ENCODE data around the gene DOCK10. TPM values are rescaled to one million over a fixed set of nuclear protein-coding genes. Genes with fewer than 3 reads are reported as not detected.

The DOCK10 gene
- total RNA-seq, 1 donor from 2014 or later: 3.6 TPM

- Mint-ChIP-seq H3K9me3 (ENCODE audit: low read depth) (no peaks in the 10 kb centered on the region), H3K4me1 (ENCODE audit: low read depth) (peaks cover 1% of the 10 kb centered on the region), H3K27me3 (peaks cover 12% of the 10 kb centered on the region), H3K36me3 (ENCODE audit: insufficient read depth) (no peaks in the 10 kb centered on the region), H3K4me3 (ENCODE audit: low read depth) (no peak overlapping the region), H3K27ac (no peak overlapping the region)
- no peak for DNase-seq (ENCODE audit: low spot score, unreplicated experiment)
- TF ChIP-seq, protein P1, sequence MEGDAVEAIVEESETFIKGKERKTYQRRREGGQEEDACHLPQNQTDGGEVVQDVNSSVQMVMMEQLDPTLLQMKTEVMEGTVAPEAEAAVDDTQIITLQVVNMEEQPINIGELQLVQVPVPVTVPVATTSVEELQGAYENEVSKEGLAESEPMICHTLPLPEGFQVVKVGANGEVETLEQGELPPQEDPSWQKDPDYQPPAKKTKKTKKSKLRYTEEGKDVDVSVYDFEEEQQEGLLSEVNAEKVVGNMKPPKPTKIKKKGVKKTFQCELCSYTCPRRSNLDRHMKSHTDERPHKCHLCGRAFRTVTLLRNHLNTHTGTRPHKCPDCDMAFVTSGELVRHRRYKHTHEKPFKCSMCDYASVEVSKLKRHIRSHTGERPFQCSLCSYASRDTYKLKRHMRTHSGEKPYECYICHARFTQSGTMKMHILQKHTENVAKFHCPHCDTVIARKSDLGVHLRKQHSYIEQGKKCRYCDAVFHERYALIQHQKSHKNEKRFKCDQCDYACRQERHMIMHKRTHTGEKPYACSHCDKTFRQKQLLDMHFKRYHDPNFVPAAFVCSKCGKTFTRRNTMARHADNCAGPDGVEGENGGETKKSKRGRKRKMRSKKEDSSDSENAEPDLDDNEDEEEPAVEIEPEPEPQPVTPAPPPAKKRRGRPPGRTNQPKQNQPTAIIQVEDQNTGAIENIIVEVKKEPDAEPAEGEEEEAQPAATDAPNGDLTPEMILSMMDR (IDR thresholded peaks at IDR 0.05; ENCODE audit: unreplicated experiment): no peak
These were observed 68.9 kb downstream of the DOCK10 start for GRCh38 chr2:224973112-224974016.

DNA sequence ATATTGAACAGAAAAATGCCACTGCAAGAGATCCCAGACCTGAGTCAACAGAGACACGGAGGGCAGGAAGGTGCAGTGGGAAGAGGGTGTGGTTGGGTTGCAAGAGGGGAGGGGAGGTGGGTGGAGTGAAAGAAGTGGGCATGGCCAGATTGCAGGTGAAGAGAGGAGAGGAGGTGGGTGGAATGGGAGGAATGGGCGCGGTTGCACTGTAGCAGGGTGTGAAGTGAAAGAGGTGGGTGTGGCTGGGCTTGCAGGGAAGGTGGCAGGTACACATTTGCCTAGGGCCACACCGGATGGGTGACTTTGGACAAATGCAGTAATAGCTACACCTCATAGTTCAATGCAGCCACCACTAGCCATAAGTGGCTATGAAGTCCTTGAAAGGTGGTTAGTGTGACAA is 71.1 kb downstream of the DOCK10 start:
- peaks cover 12% of the 10 kb centered on the region for H3K27me3 Mint-ChIP-seq
- TF ChIP-seq, protein P1 (IDR thresholded peaks at IDR 0.05; ENCODE audit: unreplicated experiment): no peak
- no peak for DNase-seq (ENCODE audit: low spot score, unreplicated experiment)
- no peaks in the 10 kb centered on the region for H3K36me3 Mint-ChIP-seq (ENCODE audit: insufficient read depth)
- no peak overlapping the region for H3K4me3 Mint-ChIP-seq (ENCODE audit: low read depth)
- H3K27ac Mint-ChIP-seq: no peak overlapping the region
- H3K9me3 Mint-ChIP-seq (ENCODE audit: low read depth): no peaks in the 10 kb centered on the region
- H3K4me1 Mint-ChIP-seq (ENCODE audit: low read depth): peaks cover 1% of the 10 kb centered on the region

DNA sequence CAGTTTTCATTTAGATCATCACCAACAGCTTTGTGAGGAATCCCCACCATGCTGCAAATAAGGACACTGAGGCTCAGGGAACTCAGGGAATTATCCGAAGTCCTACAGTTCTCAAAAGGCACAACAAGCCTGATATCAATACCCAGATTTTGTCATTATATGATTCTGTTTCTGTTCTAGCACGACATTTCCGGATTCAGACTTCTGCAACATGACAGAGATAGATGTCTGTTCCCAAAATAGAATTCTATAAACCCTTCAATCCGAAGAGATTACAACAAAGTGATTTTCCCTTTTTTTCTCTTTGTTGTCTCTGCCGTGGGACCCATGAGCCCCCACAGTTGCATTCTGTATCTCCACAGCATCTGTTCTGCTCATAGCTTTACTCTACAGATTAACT is 72.0 kb downstream of the DOCK10 start:
- no peak for DNase-seq (ENCODE audit: low spot score, unreplicated experiment)
- Mint-ChIP-seq H3K36me3 (ENCODE audit: insufficient read depth) (no peaks in the 10 kb centered on the region), H3K4me3 (ENCODE audit: low read depth) (no peak overlapping the region), H3K9me3 (ENCODE audit: low read depth) (no peaks in the 10 kb centered on the region), H3K27ac (no peak overlapping the region), H3K4me1 (ENCODE audit: low read depth) (peaks cover 1% of the 10 kb centered on the region), H3K27me3 (peaks cover 12% of the 10 kb centered on the region)
- TF ChIP-seq, protein P1 (IDR thresholded peaks at IDR 0.05; ENCODE audit: unreplicated experiment): no peak

DNA sequence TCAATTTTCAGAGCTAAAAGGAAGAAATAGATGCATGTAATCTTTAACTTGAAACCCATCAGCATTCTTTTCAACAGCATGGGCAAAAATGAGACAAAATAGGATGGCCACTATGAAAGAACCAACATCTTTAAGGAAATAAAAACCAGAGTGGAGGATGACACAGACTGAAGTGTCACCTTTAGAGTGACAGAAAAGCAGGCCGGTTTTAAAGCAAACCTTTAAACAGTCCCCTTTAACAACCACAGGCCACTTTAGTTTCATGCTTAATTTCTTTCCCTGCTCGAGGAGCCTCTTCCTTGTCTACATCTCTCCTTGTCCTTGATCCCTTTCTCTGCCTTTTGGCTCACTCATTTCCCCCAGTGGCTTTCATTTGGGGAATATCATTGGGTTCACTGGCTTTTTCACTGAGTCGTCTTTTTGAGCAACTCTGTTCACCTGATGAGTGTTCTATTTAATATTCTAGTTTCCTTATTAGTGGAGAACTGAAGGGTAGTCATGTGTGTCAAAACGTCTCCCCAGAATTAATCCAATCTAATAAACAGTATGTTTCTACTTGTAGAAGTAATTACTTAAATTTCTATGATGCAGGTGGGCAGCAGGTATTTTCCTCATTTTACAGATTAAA is 72.5 kb downstream of the DOCK10 start:
- H3K4me3 Mint-ChIP-seq (ENCODE audit: low read depth): no peak overlapping the region
- no peak overlapping the region for H3K27ac Mint-ChIP-seq
- DNase-seq (ENCODE audit: low spot score, unreplicated experiment): no peak
- TF ChIP-seq, protein P1 (IDR thresholded peaks at IDR 0.05; ENCODE audit: unreplicated experiment): no peak
- no peaks in the 10 kb centered on the region for H3K9me3 Mint-ChIP-seq (ENCODE audit: low read depth)
- no peaks in the 10 kb centered on the region for H3K36me3 Mint-ChIP-seq (ENCODE audit: insufficient read depth)
- H3K27me3 Mint-ChIP-seq: peaks cover 12% of the 10 kb centered on the region
- peaks cover 1% of the 10 kb centered on the region for H3K4me1 Mint-ChIP-seq (ENCODE audit: low read depth)

GRCh38 chr2:224969095-224969494 is 73.2 kb downstream of the DOCK10 start:
- peaks cover 12% of the 10 kb centered on the region for H3K27me3 Mint-ChIP-seq
- TF ChIP-seq, protein P1 (IDR thresholded peaks at IDR 0.05; ENCODE audit: unreplicated experiment): no peak
- no peaks in the 10 kb centered on the region for H3K36me3 Mint-ChIP-seq (ENCODE audit: insufficient read depth)
- H3K9me3 Mint-ChIP-seq (ENCODE audit: low read depth): no peaks in the 10 kb centered on the region
- DNase-seq (ENCODE audit: low spot score, unreplicated experiment): no peak
- no peak overlapping the region for H3K27ac Mint-ChIP-seq
- peaks cover 1% of the 10 kb centered on the region for H3K4me1 Mint-ChIP-seq (ENCODE audit: low read depth)
- no peak overlapping the region for H3K4me3 Mint-ChIP-seq (ENCODE audit: low read depth)
